Thoracic aorta (tissue), 2 donors: ENCODE results near the gene NPVF. TPM values are rescaled to one million over a fixed set of nuclear protein-coding genes. Genes with fewer than 3 reads are reported as not detected.

Experiments
- ATAC-seq: fragments of 150-250 bp; one replicate; pipeline ENCODE4 v1.8.0; 2017; ENCODE audit warnings: low read depth; ENCODE audit not compliant: insufficient number of reproducible peaks, low FRiP score
- DNase-seq: peaks from one replicate; pipeline ENCODE4 v3.0.0-alpha.2; 2020; ENCODE audit warnings: low spot score
- H3K27ac ChIP-seq, 2 donors: fragments of 200-600 bp; sonication (generic); 1 replicate in 1 of 2; 2 replicates in 1 of 2; pipeline ENCODE4 v1.5.1; 2016; ENCODE audit warnings: mild to moderate bottlenecking in 2 of 2, moderate library complexity in 2 of 2
- H3K27me3 ChIP-seq: fragments of 200-600 bp; sonication (generic); replicated peaks from 2 replicates; pipeline ENCODE4 v1.6.0; 2016; ENCODE audit warnings: mild to moderate bottlenecking; ENCODE audit not compliant: insufficient read depth
- H3K36me3 ChIP-seq: fragments of 200-600 bp; sonication (generic); one replicate; pipeline ENCODE4 v1.5.1; 2016
- H3K4me1 ChIP-seq, 2 donors: fragments of 200-600 bp; sonication (generic); 1 replicate in 1 of 2; 2 replicates in 1 of 2; pipeline versions ENCODE4 v1.5.1 to v1.6.0; 2016; ENCODE audit warnings: low read depth in 2 of 2, mild to moderate bottlenecking in 1 of 2; ENCODE audit not compliant: control insufficient read depth in 1 of 2
- H3K4me3 ChIP-seq: fragments of 200-600 bp; sonication (generic); 2 replicates; pipeline ENCODE4 v1.5.1; 2016; ENCODE audit warnings: mild to moderate bottlenecking
- H3K9me3 ChIP-seq: fragments of 200-600 bp; sonication (generic); 2 replicates; pipeline ENCODE4 v1.5.1; 2016
- CTCF ChIP-seq: fragments of 200-600 bp; sonication (generic); IDR thresholded peaks from one replicate; pipeline ENCODE4 v1.5.1; 2019; ENCODE audit warnings: antibody characterized with exemption
- total RNA-seq, 2 donors: library from RNA; depleted of rRNA; stranded (reverse); fragments of >200 nt; gene quantifications; one replicate each; pipeline versions ENCODE4 v1.1.0 to v1.2.3, GENCODE V29; 2016

The NPVF gene
- total RNA-seq, 2 donors from 2014 or later = not detected

GRCh38 chr7:25253714-25254113, 25.4 kb upstream of the NPVF start:
- Histone ChIP-seq H3K27me3 (no peaks in the 10 kb centered on the region), H3K4me3 (no peak overlapping the region), H3K9me3 (no peaks in the 10 kb centered on the region), H3K27ac (no peak overlapping the region), H3K36me3 (no peaks in the 10 kb centered on the region), H3K4me1 (peaks cover 0 to 6% of the 10 kb centered on the region in 2 donors)
- TF ChIP-seq CTCF = no peak
- DNase-seq = no peak
- no peak for ATAC-seq

GRCh38 chr7:25250386-25250785, 22.1 kb upstream of the NPVF start:
- H3K27ac ChIP-seq = no peak overlapping the region
- DNase-seq (no peak), ATAC-seq (no peak)
- H3K9me3 ChIP-seq = no peaks in the 10 kb centered on the region
- H3K36me3 ChIP-seq = no peaks in the 10 kb centered on the region
- no peaks in the 10 kb centered on the region for H3K27me3 ChIP-seq
- TF ChIP-seq CTCF = no peak
- peaks cover 0 to 2% of the 10 kb centered on the region in 2 donors for H3K4me1 ChIP-seq
- H3K4me3 ChIP-seq = no peak overlapping the region

- Histone ChIP-seq H3K27me3 (no peaks in the 10 kb centered on the region), H3K27ac (no peak overlapping the region), H3K4me3 (no peak overlapping the region), H3K9me3 (no peaks in the 10 kb centered on the region), H3K4me1 (peaks cover 0 to 8% of the 10 kb centered on the region in 2 donors), H3K36me3 (no peaks in the 10 kb centered on the region)
- DNase-seq = no peak
- ATAC-seq = no peak
- no peak for TF ChIP-seq CTCF
Observed at GRCh38 chr7:25249772-25250171, 21.5 kb upstream of the NPVF start.

- no peak for DNase-seq
- Histone ChIP-seq H3K4me1 (peaks cover 0 to 26% of the 10 kb centered on the region in 2 donors), H3K27me3 (no peaks in the 10 kb centered on the region), H3K27ac (no peak overlapping the region), H3K4me3 (no peak overlapping the region), H3K9me3 (no peaks in the 10 kb centered on the region), H3K36me3 (no peaks in the 10 kb centered on the region)
- TF ChIP-seq CTCF = no peak
- no peak for ATAC-seq
Observed at GRCh38 chr7:25246306-25246705, 18.0 kb upstream of the NPVF start.

- Histone ChIP-seq H3K9me3 (no peaks in the 10 kb centered on the region), H3K27me3 (no peaks in the 10 kb centered on the region), H3K27ac (peak overlapping the region in 1 of 2 donors; percentile 33), H3K4me3 (peak overlapping the region; percentile 0), H3K4me1 (peaks cover 0 to 32% of the 10 kb centered on the region in 2 donors), H3K36me3 (no peaks in the 10 kb centered on the region)
- no peak for ATAC-seq
- no peak for TF ChIP-seq CTCF
- DNase-seq = no peak
Observed at GRCh38 chr7:25244254-25245033, 16.2 kb upstream of the NPVF start.
